Right ventricle myocardium inferior (tissue), 1 donor: Measurements from ENCODE around the gene ALPG. TPM values are rescaled to one million over a fixed set of nuclear protein-coding genes. Genes with fewer than 3 reads are reported as not detected.
"Not testable (repeated sequence)": the region's sequence is repeated elsewhere in the genome, so short reads cannot be mapped to it uniquely, and the experiment has no call there.

Experiments used
- ATAC-seq: fragments of 200-7000 bp; cut with Tn5 transposase; one replicate; pipeline ENCODE4 v1.9.1; 2020; ENCODE audit warnings: mild to moderate bottlenecking, moderate library complexity
- DNase-seq: peaks from one replicate; pipeline ENCODE4 v3.0.0; 2021; ENCODE audit errors: missing footprints
- intact Hi-C: fragments of 100-400 bp; cut with DNase I; formaldehyde crosslinking; loops from one replicate; pipeline ENCODE4 v1.11.0; 2022
- total RNA-seq: library from RNA; stranded (reverse); fragmentation: NEBNext Ultra II Directional; extraction: Animal tissue kit (Norgen Biotek cat#: 25700); gene quantifications from one replicate; pipeline ENCODE4 v1.2.1, GENCODE V29; 2021
- donor health status: DM: no; HTN: yes; CAD: no; lungs with severe emphysema.

The ALPG gene
- total RNA-seq, 1 donor from 2014 or later, result not detected

- not testable (repeated sequence) for DNase-seq, ATAC-seq
- intact Hi-C loops, result loop anchor here (5.0 kb wide), 1 partner anchor 77 kb away; the partner anchor contains the start of gene PRSS56
These were observed 38.7 kb downstream of the ALPG start for GRCh38 chr2:232445149-232445885.

DNA sequence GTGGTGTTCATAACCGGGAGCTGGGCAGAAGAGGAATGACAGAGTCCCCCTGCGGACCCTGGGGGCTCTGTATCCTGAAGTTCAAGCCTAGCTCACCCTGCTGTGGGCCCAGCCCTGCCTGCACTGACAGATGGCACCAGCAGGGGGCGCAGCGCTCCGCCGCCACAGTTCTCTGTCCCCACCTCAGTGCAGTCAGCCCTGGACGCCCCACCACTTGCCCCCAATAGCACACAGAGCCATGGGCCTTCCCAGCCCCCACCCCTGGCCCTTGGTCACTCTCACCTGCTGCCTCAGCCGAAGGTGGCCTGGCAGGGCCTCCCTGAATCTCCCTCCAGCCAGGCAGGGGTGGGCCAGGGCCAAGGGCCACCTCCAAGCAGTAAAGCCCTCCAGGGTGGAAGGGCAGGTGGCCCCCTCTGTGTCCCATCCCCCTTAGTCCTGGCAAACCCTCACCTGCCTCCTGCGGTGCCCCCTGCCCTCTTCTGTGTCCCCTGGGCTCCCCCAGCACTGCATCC is 39.7 kb downstream of the ALPG start:
- not testable (repeated sequence) for ATAC-seq, DNase-seq
- intact Hi-C loops, result loop anchor here (5.0 kb wide), 1 partner anchor 76 kb away; the partner anchor contains the start of gene PRSS56

GRCh38 chr2:232447091-232447620 is 40.5 kb downstream of the ALPG start:
- intact Hi-C loops, result loop anchor here (5.0 kb wide), 1 partner anchor 75 kb away; the partner anchor contains the start of gene PRSS56
- DNase-seq (no peak), ATAC-seq (no peak)

DNA sequence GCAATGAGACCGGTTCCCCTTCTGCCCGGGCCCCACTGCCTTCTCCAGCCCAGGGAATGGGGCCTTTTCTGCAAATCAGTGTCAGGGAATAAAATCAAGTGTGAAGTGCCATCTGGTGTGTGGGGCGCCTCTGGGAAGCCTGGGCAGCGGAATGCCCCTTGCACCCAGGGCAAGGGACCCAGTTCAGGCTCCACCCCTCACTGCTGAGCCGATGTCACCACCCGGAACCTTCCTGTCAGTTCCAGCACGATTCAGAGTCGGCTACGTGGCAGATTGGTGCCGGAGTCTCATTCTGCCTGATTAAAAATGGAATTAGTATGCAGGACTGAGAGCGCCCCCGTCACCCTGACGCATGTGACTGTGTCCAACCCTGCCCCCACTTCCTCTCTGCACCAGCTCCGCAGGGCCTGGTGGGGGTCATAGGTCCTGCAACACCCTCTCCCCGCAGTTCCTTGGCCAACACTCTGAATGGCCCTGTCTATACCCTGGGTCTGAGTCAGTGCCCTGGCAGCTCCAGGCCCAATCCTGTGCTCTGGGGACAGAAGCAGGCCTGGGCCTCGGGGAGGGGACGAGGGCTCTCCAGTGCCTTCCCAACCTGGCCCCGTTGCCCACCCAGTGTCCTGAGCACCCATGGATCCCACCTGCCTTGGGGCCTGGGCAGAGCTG is 41.1 kb downstream of the ALPG start:
- DNase-seq (no peak), ATAC-seq (no peak)
- intact Hi-C loops, result loop anchor here (5.0 kb wide), 1 partner anchor 75 kb away; the partner anchor contains the start of gene PRSS56

DNA sequence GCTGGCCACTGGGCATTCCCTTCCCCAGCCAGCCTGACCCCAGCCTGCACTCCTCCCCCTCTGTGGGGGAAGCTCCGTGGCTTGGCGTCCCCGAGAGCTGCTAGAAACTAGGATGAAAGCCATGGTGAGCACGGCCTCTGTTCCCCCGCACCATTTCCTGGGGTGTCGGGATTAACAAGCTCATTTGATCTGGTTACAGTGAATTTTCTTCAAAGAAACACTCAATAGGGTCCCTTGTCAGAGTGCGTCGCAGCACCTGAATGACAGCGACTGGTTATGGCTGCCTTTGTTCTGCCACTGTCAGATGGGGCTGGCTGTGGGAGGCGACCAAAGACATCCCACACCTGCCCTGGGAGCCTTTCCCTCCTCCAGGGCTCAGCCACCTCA is 41.7 kb downstream of the ALPG start:
- intact Hi-C loops, result loop anchor here (5.0 kb wide), 1 partner anchor 74 kb away; the partner anchor contains the start of gene PRSS56
- ATAC-seq, result no peak
- no peak for DNase-seq

GRCh38 chr2:232449964-232450363 is 43.3 kb downstream of the ALPG start:
- DNase-seq (no peak), ATAC-seq (no peak)
- intact Hi-C loops, result loop anchor here (5.0 kb wide), 1 partner anchor 72 kb away; the partner anchor contains the start of gene PRSS56

DNA sequence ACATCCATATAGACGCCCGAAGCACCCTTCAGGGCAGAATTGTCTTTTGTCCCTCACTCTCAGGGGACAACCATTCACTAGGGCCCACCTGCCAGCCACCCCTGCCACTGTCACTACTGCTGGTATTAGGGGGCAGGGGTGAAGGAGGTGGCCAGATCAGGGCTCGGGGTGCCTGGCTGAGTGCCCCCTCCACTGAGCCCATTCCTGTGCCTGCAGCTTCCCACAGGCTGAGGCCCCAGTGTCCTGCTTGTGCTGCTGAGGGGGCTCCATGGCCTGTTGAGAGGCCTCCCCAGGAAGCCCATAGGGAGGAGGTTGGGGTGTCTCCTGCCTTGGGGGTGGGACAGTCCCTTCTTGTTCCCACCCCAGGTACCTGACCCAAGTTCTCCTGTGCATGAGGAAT is 45.0 kb downstream of the ALPG start:
- intact Hi-C loops, ATAC-seq, DNase-seq: not testable (repeated sequence)

- ATAC-seq (no peak), DNase-seq (no peak)
- intact Hi-C loops, result no loop called here
These were observed 48.0 kb downstream of the ALPG start for GRCh38 chr2:232454630-232455029.

GRCh38 chr2:232455426-232456255 is 49.0 kb downstream of the ALPG start, which contains the start of gene ALPI:
TSS of gene ALPI (plus strand) at chr2:232456153. CDS start at chr2:232456200, 47 bp downstream.
- no peak for ATAC-seq
- no peak for DNase-seq
- intact Hi-C loops, result no loop called here

- no peak for ATAC-seq
- no peak for DNase-seq
- intact Hi-C loops, result no loop called here
These were observed 49.9 kb downstream of the ALPG start for GRCh38 chr2:232456296-232457120.

GRCh38 chr2:232457121-232458011 is 50.7 kb downstream of the ALPG start:
- intact Hi-C loops, result no loop called here
- DNase-seq, result no peak
- ATAC-seq, result no peak

DNA sequence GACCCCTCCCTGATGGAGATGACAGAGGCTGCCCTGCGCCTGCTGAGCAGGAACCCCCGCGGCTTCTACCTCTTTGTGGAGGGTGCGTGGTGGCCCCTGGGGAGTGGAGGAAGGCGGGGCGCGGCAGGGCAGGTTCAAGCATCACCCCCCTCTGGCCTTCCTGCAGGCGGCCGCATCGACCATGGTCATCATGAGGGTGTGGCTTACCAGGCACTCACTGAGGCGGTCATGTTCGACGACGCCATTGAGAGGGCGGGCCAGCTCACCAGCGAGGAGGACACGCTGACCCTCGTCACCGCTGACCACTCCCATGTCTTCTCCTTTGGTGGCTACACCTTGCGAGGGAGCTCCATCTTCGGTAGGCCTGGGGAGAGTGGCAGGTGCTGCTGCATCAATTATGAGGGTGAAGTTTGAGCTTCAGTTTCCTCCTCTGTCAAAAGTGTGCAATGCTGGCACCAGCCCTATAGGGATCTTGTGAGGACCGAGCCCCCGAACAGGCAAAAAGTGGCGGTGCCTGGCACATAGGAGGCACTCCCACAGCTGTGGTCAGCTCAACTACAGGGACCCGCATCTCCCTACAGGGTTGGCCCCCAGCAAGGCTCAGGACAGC is 51.5 kb downstream of the ALPG start:
- no peak for DNase-seq
- intact Hi-C loops, result no loop called here
- ATAC-seq, result no peak

GRCh38 chr2:232458661-232459418 is 52.2 kb downstream of the ALPG start:
- DNase-seq (no peak), ATAC-seq (no peak)
- intact Hi-C loops, result no loop called here

DNA sequence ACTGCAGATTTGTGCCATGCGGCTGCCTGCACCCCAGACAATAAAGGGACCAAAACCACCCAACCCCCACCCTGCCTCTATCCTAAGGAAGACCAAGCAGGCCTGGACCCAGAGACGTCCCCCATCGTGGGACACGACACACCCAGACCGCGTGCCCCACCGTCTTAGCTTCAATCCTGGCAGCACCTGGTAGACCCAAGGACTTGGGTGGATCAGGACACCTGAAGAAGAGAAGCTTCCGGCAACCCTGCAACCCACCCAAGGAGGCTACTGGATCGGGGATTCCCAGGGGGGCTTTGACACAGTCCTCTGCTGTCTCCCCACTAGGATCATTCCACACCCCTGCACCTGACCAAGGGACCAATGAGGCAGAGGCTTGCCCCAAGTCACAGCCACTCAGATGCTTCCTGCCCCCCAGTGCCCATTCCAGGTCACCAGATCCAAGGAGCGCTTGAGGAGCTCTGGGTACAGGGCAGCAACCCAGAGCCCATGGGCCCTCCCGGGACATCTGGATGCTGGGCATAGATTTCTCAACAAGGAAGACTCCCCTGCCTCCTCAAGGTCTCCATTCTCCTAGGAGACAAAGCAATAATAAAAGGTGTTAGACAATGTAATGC is 52.9 kb downstream of the ALPG start:
- ATAC-seq (no peak), DNase-seq (no peak)
- intact Hi-C loops, result no loop called here

DNA sequence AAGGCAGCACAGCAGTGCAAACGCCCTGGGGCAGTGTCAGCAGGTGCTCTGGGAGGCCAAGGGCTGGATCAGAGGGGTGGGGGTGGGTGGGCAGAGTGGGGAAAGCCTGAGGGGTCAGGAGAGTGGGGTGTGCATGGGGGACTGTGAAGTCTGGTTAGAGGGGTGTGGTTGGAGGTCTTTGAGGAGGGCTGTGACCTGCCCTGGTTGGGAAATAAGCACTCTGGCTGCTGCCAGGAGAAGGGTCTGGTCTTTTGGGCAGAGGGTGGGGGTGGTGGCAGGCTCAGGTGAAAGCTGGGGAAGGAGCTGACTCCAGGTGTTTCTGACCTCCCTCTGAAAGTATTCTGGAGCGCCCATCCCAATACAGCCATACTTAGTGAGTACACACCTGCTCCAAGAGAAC is 53.5 kb downstream of the ALPG start:
- intact Hi-C loops, result no loop called here
- ATAC-seq (no peak), DNase-seq (no peak)
